HEK293 (cell line): ENCODE measurements around the gene PABPN1.

Experiments
- GLI2 ChIP-seq: fragments of 450-650 bp; formaldehyde crosslinking; IDR thresholded peaks from 2 replicates; pipeline ENCODE4; 2017; ENCODE audit warnings: missing biosample characterization, missing genetic modification characterization, low read depth, borderline replicate concordance
- KLF7 ChIP-seq: fragments of 450-650 bp; formaldehyde crosslinking; IDR thresholded peaks from 2 replicates; pipeline ENCODE4 v1.5.1; 2016; ENCODE audit warnings: missing biosample characterization, missing genetic modification characterization, borderline replicate concordance
- REPIN1 ChIP-seq: fragments of 450-650 bp; formaldehyde crosslinking; IDR thresholded peaks from 2 replicates; pipeline ENCODE4 v1.5.1; 2017; ENCODE audit warnings: missing biosample characterization, missing genetic modification characterization, low read depth
- SCRT2 ChIP-seq: fragments of 450-650 bp; formaldehyde crosslinking; IDR thresholded peaks from 2 replicates; pipeline ENCODE4 v1.5.1; 2016; ENCODE audit warnings: missing biosample characterization, missing genetic modification characterization
- SP2 ChIP-seq: fragments of 450-650 bp; formaldehyde crosslinking; IDR thresholded peaks from 2 replicates; pipeline ENCODE4 v1.5.1; 2016; ENCODE audit warnings: missing biosample characterization, missing genetic modification characterization
- TCF7L2 ChIP-seq: IDR thresholded peaks from 2 replicates; pipeline ENCODE4 v1.6.1; 2011; ENCODE audit warnings: low read depth, mild to moderate bottlenecking, inconsistent platforms, low read length, moderate library complexity, borderline replicate concordance
- TRIM28 ChIP-seq: IDR thresholded peaks from 2 replicates; pipeline ENCODE4 v1.6.1; 2011; ENCODE audit warnings: low read length, control low read depth, borderline replicate concordance
- ZFP69B ChIP-seq: fragments of 450-650 bp; formaldehyde crosslinking; IDR thresholded peaks from 2 replicates; pipeline ENCODE4 v1.5.1; 2016; ENCODE audit warnings: missing biosample characterization, missing genetic modification characterization
- ZNF121 ChIP-seq: fragments of 450-650 bp; formaldehyde crosslinking; IDR thresholded peaks from 2 replicates; pipeline ENCODE4 v1.5.1; 2016; ENCODE audit warnings: missing biosample characterization, missing genetic modification characterization
- ZNF174 ChIP-seq: fragments of 450-650 bp; formaldehyde crosslinking; IDR thresholded peaks from 2 replicates; pipeline ENCODE4 v1.5.0; 2017; ENCODE audit warnings: missing biosample characterization, mild to moderate bottlenecking, missing genetic modification characterization
- ZNF175 ChIP-seq: fragments of 450-650 bp; formaldehyde crosslinking; IDR thresholded peaks from 2 replicates; pipeline ENCODE4 v1.5.1; 2016; ENCODE audit warnings: missing biosample characterization, missing genetic modification characterization
- ZNF221 ChIP-seq: fragments of 450-650 bp; formaldehyde crosslinking; IDR thresholded peaks from 2 replicates; pipeline ENCODE4 v1.5.1; 2017; ENCODE audit warnings: missing biosample characterization, missing genetic modification characterization, borderline replicate concordance
- ZNF248 ChIP-seq: fragments of 450-650 bp; formaldehyde crosslinking; IDR thresholded peaks from 2 replicates; pipeline ENCODE4 v1.5.1; 2017; ENCODE audit warnings: missing biosample characterization, missing genetic modification characterization
- ZNF274 ChIP-seq, 2 experiments: fragments of 200-500 bp in 1 of 2; fragments of 450-650 bp in 1 of 2; sonication (Bioruptor generic) in 1 of 2; formaldehyde crosslinking in 1 of 2; IDR thresholded peaks; 2 replicates each; pipeline versions ENCODE4 v1.5.1 to v1.6.1; 2014 to 2016; ENCODE audit warnings: borderline replicate concordance in 1 of 2, inconsistent platforms in 1 of 2, low read length in 1 of 2, missing biosample characterization in 1 of 2, missing genetic modification characterization in 1 of 2
- ZNF302 ChIP-seq: fragments of 450-650 bp; formaldehyde crosslinking; IDR thresholded peaks from 2 replicates; pipeline ENCODE4 v1.5.1; 2016; ENCODE audit warnings: missing biosample characterization, missing genetic modification characterization, low read depth
- ZNF37A ChIP-seq: fragments of 450-650 bp; IDR thresholded peaks from 2 replicates; pipeline ENCODE4 v1.5.1; 2018; ENCODE audit warnings: missing biosample characterization, missing genetic modification characterization
- ZNF404 ChIP-seq: fragments of 450-650 bp; formaldehyde crosslinking; IDR thresholded peaks from 2 replicates; pipeline ENCODE4 v1.5.1; 2017; ENCODE audit warnings: missing biosample characterization, missing genetic modification characterization
- ZNF423 ChIP-seq: fragments of 450-650 bp; formaldehyde crosslinking; IDR thresholded peaks from 2 replicates; pipeline ENCODE4 v1.5.1; 2016; ENCODE audit warnings: missing biosample characterization, missing genetic modification characterization
- ZNF426 ChIP-seq: fragments of 450-650 bp; formaldehyde crosslinking; IDR thresholded peaks from 2 replicates; pipeline ENCODE4 v1.5.1; 2017; ENCODE audit warnings: missing biosample characterization, missing genetic modification characterization, mild to moderate bottlenecking, inconsistent platforms, moderate library complexity
- ZNF830 ChIP-seq: fragments of 450-650 bp; IDR thresholded peaks from 2 replicates; pipeline ENCODE4 v1.5.0; 2018; ENCODE audit warnings: missing biosample characterization, missing genetic modification characterization, low read depth, mild to moderate bottlenecking, moderate library complexity
- TF ChIP-seq, protein P1 (sequence below): fragments of 450-650 bp; formaldehyde crosslinking; IDR thresholded peaks from 2 replicates; pipeline ENCODE4 v1.5.1; 2016; ENCODE audit warnings: missing biosample characterization, missing genetic modification characterization
- TF ChIP-seq, protein P2 (sequence below): fragments of 450-650 bp; formaldehyde crosslinking; IDR thresholded peaks from 2 replicates; pipeline ENCODE4 v1.5.1; 2016; ENCODE audit warnings: missing biosample characterization, missing genetic modification characterization
- TF ChIP-seq, protein P3 (sequence below): fragments of 450-650 bp; formaldehyde crosslinking; IDR thresholded peaks from 2 replicates; pipeline ENCODE4 v1.5.1; 2016; ENCODE audit warnings: missing biosample characterization, missing genetic modification characterization
- TF ChIP-seq, protein P4 (sequence below): fragments of 450-650 bp; formaldehyde crosslinking; IDR thresholded peaks from 2 replicates; pipeline ENCODE4 v1.5.1; 2016; ENCODE audit warnings: missing biosample characterization, missing genetic modification characterization, low read depth
- TF ChIP-seq, protein P5 (sequence below): fragments of 450-650 bp; formaldehyde crosslinking; optimal IDR thresholded peaks from 2 replicates; pipeline ENCODE3; 2016; ENCODE audit warnings: missing biosample characterization, mild to moderate bottlenecking, missing genetic modification characterization
- TF ChIP-seq, protein P6 (sequence below): fragments of 450-650 bp; formaldehyde crosslinking; IDR thresholded peaks from 2 replicates; pipeline ENCODE4 v1.5.1; 2016; ENCODE audit warnings: missing biosample characterization, missing genetic modification characterization
- TF ChIP-seq, protein P7 (sequence below): fragments of 450-650 bp; formaldehyde crosslinking; IDR thresholded peaks from 2 replicates; pipeline ENCODE4 v1.5.1; 2017; ENCODE audit warnings: missing biosample characterization, missing genetic modification characterization
- TF ChIP-seq, protein P8 (sequence below): fragments of 450-650 bp; formaldehyde crosslinking; IDR thresholded peaks from 2 replicates; pipeline ENCODE4 v1.5.1; 2016; ENCODE audit warnings: missing biosample characterization, missing genetic modification characterization

Gene PABPN1

DNA sequence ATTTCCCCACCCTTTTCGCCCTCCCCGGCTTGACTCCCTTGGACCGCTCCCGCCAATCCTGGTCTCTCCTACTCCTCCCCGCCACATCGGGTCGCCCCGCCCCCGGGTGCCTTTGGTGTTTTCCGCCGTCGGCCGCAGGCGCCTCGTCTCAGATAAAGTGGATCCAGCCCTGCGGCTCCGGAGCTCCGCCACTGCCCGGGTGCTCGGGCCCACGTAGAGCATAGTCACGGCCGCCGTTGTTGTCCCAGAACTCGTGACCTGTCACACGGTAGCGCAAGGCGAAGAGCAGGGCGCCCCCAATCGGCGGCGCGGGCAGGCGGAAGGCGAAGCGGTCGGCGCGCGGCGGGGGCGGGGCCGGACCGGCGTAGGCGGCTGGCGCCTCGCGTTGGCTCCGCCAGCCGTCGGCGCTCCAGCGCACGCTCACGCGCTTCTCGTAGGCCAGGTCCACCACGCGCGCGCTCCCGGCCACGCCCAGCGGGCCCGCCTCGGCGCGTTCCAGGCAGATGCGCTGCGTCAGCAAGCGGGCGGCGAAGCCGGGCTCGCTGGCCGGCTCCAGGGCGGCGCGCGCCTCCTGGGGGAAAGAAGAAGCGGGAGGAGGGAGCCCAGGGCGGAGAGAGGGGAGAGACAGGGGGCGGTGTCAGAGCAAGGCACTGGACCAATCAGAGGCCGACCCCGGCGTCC is 19.8 kb upstream of the PABPN1 start (continued):
- TF ChIP-seq ZNF302 (tag by site-specific recombination) (no peak), TCF7L2 (peak; percentile 46; the same call in 1 of the 2 replicates), KLF7 (tag by site-specific recombination) (no peak), ZNF830 (tag by site-specific recombination) (no peak), ZFP69B (tag by site-specific recombination) (peak; percentile 66), REPIN1 (tag by site-specific recombination) (no peak), ZNF174 (tag by site-specific recombination) (no peak), ZNF175 (tag by site-specific recombination) (no peak), SP2 (tag by site-specific recombination) (peak; percentile 79), GLI2 (tag by site-specific recombination) (no peak), TRIM28 (no peak), SCRT2 (tag by site-specific recombination) (no peak), ZNF221 (tag by site-specific recombination) (no peak), ZNF248 (tag by site-specific recombination) (no peak), ZNF423 (tag by site-specific recombination) (no peak), ZNF37A (tag by site-specific recombination) (no peak), ZNF274 (IDR thresholded peaks at IDR 0.05; ENCODE audit: low read length) (no peak), ZNF274 (tag by site-specific recombination; IDR thresholded peaks at IDR 0.05; ENCODE audit: borderline replicate concordance) (no peak), ZNF426 (no peak), ZNF121 (no peak), ZNF404 (tag by site-specific recombination) (no peak)
- TF ChIP-seq, protein P1, sequence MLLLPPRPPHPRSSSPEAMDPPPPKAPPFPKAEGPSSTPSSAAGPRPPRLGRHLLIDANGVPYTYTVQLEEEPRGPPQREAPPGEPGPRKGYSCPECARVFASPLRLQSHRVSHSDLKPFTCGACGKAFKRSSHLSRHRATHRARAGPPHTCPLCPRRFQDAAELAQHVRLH (tag by site-specific recombination), result no peak
- TF ChIP-seq, protein P2, sequence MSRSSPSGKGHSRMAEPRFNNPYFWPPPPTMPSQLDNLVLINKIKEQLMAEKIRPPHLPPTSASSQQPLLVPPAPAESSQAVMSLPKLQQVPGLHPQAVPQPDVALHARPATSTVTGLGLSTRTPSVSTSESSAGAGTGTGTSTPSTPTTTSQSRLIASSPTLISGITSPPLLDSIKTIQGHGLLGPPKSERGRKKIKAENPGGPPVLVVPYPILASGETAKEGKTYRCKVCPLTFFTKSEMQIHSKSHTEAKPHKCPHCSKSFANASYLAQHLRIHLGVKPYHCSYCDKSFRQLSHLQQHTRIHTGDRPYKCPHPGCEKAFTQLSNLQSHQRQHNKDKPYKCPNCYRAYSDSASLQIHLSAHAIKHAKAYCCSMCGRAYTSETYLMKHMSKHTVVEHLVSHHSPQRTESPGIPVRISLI, result no peak
- TF ChIP-seq, protein P3, sequence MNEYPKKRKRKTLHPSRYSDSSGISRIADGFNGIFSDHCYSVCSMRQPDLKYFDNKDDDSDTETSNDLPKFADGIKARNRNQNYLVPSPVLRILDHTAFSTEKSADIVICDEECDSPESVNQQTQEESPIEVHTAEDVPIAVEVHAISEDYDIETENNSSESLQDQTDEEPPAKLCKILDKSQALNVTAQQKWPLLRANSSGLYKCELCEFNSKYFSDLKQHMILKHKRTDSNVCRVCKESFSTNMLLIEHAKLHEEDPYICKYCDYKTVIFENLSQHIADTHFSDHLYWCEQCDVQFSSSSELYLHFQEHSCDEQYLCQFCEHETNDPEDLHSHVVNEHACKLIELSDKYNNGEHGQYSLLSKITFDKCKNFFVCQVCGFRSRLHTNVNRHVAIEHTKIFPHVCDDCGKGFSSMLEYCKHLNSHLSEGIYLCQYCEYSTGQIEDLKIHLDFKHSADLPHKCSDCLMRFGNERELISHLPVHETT (tag by site-specific recombination), result no peak
- TF ChIP-seq, protein P4, sequence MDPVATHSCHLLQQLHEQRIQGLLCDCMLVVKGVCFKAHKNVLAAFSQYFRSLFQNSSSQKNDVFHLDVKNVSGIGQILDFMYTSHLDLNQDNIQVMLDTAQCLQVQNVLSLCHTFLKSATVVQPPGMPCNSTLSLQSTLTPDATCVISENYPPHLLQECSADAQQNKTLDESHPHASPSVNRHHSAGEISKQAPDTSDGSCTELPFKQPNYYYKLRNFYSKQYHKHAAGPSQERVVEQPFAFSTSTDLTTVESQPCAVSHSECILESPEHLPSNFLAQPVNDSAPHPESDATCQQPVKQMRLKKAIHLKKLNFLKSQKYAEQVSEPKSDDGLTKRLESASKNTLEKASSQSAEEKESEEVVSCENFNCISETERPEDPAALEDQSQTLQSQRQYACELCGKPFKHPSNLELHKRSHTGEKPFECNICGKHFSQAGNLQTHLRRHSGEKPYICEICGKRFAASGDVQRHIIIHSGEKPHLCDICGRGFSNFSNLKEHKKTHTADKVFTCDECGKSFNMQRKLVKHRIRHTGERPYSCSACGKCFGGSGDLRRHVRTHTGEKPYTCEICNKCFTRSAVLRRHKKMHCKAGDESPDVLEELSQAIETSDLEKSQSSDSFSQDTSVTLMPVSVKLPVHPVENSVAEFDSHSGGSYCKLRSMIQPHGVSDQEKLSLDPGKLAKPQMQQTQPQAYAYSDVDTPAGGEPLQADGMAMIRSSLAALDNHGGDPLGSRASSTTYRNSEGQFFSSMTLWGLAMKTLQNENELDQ (tag by site-specific recombination), result no peak
- TF ChIP-seq, protein P5, sequence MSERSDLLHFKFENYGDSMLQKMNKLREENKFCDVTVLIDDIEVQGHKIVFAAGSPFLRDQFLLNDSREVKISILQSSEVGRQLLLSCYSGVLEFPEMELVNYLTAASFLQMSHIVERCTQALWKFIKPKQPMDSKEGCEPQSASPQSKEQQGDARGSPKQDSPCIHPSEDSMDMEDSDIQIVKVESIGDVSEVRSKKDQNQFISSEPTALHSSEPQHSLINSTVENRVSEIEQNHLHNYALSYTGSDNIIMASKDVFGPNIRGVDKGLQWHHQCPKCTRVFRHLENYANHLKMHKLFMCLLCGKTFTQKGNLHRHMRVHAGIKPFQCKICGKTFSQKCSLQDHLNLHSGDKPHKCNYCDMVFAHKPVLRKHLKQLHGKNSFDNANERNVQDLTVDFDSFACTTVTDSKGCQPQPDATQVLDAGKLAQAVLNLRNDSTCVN, result peak; percentile 25
- TF ChIP-seq, protein P6, sequence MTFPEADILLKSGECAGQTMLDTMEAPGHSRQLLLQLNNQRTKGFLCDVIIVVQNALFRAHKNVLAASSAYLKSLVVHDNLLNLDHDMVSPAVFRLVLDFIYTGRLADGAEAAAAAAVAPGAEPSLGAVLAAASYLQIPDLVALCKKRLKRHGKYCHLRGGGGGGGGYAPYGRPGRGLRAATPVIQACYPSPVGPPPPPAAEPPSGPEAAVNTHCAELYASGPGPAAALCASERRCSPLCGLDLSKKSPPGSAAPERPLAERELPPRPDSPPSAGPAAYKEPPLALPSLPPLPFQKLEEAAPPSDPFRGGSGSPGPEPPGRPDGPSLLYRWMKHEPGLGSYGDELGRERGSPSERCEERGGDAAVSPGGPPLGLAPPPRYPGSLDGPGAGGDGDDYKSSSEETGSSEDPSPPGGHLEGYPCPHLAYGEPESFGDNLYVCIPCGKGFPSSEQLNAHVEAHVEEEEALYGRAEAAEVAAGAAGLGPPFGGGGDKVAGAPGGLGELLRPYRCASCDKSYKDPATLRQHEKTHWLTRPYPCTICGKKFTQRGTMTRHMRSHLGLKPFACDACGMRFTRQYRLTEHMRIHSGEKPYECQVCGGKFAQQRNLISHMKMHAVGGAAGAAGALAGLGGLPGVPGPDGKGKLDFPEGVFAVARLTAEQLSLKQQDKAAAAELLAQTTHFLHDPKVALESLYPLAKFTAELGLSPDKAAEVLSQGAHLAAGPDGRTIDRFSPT (tag by site-specific recombination), result no peak
- TF ChIP-seq, protein P7, sequence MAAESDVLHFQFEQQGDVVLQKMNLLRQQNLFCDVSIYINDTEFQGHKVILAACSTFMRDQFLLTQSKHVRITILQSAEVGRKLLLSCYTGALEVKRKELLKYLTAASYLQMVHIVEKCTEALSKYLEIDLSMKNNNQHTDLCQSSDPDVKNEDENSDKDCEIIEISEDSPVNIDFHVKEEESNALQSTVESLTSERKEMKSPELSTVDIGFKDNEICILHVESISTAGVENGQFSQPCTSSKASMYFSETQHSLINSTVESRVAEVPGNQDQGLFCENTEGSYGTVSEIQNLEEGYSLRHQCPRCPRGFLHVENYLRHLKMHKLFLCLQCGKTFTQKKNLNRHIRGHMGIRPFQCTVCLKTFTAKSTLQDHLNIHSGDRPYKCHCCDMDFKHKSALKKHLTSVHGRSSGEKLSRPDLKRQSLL (tag by site-specific recombination), result peak; percentile 62; the same call in 1 of the 2 replicates
- TF ChIP-seq, protein P8, sequence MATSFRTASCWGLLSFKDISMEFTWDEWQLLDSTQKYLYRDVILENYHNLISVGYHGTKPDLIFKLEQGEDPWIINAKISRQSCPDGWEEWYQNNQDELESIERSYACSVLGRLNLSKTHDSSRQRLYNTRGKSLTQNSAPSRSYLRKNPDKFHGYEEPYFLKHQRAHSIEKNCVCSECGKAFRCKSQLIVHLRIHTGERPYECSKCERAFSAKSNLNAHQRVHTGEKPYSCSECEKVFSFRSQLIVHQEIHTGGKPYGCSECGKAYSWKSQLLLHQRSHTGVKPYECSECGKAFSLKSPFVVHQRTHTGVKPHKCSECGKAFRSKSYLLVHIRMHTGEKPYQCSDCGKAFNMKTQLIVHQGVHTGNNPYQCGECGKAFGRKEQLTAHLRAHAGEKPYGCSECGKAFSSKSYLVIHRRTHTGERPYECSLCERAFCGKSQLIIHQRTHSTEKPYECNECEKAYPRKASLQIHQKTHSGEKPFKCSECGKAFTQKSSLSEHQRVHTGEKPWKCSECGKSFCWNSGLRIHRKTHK (tag by site-specific recombination), result no peak
